ENCODE data around the gene FLT4. TPM values are rescaled to one million over a fixed set of nuclear protein-coding genes. Genes with fewer than 3 reads are reported as not detected.

The FLT4 gene
- total and polyA plus RNA-seq, 2 experiments from 2014 or later, result 3.9 to 9.0 TPM

- H3K9me3 ChIP-seq (ENCODE audit: low read depth), result no peaks in the 10 kb centered on the region
- H3K36me3 ChIP-seq, result no peaks in the 10 kb centered on the region
- no peak overlapping the region for H3K27ac ChIP-seq
- H3K4me1 ChIP-seq (ENCODE audit: low read depth), result peaks cover 7% of the 10 kb centered on the region
- no peak for DNase-seq (ENCODE audit: low read depth in 1 of 2, low spot score in 1 of 2)
- no peak for TF ChIP-seq CTCF (IDR thresholded peaks at IDR 0.05; ENCODE audit: low read depth, low read length)
- H3K27me3 ChIP-seq, result peaks cover 39% of the 10 kb centered on the region
- H3K4me3 ChIP-seq, result no peak overlapping the region
Measured at GRCh38 chr5:180595046-180595379, 54.4 kb downstream of the FLT4 start.

- Histone ChIP-seq H3K36me3 (no peaks in the 10 kb centered on the region), H3K4me1 (ENCODE audit: low read depth) (peaks cover 7% of the 10 kb centered on the region), H3K27me3 (peaks cover 45% of the 10 kb centered on the region), H3K9me3 (ENCODE audit: low read depth) (no peaks in the 10 kb centered on the region), H3K27ac (no peak overlapping the region), H3K4me3 (no peak overlapping the region)
- no peak for DNase-seq (ENCODE audit: low read depth in 1 of 2, low spot score in 1 of 2)
- TF ChIP-seq CTCF (IDR thresholded peaks at IDR 0.05; ENCODE audit: low read depth, low read length), result no peak
Measured at GRCh38 chr5:180594311-180595045, 54.9 kb downstream of the FLT4 start.

GRCh38 chr5:180593446-180594206, 55.8 kb downstream of the FLT4 start:
- no peak for TF ChIP-seq CTCF (IDR thresholded peaks at IDR 0.05; ENCODE audit: low read depth, low read length)
- no peak for DNase-seq (ENCODE audit: low read depth in 1 of 2, low spot score in 1 of 2)
- H3K4me1 ChIP-seq (ENCODE audit: low read depth), result peaks cover 7% of the 10 kb centered on the region
- H3K9me3 ChIP-seq (ENCODE audit: low read depth), result no peaks in the 10 kb centered on the region
- H3K27ac ChIP-seq, result no peak overlapping the region
- H3K27me3 ChIP-seq, result peaks cover 53% of the 10 kb centered on the region
- no peaks in the 10 kb centered on the region for H3K36me3 ChIP-seq
- H3K4me3 ChIP-seq, result no peak overlapping the region

- H3K27ac ChIP-seq, result no peak overlapping the region
- H3K4me3 ChIP-seq, result no peak overlapping the region
- no peaks in the 10 kb centered on the region for H3K9me3 ChIP-seq (ENCODE audit: low read depth)
- H3K27me3 ChIP-seq, result peaks cover 67% of the 10 kb centered on the region
- no peak for TF ChIP-seq CTCF (IDR thresholded peaks at IDR 0.05; ENCODE audit: low read depth, low read length)
- H3K36me3 ChIP-seq, result no peaks in the 10 kb centered on the region
- DNase-seq (ENCODE audit: low read depth in 1 of 2, low spot score in 1 of 2), result no peak
- H3K4me1 ChIP-seq (ENCODE audit: low read depth), result peaks cover 7% of the 10 kb centered on the region
Measured at GRCh38 chr5:180592176-180592575, 57.2 kb downstream of the FLT4 start.

- no peaks in the 10 kb centered on the region for H3K9me3 ChIP-seq (ENCODE audit: low read depth)
- H3K36me3 ChIP-seq, result no peaks in the 10 kb centered on the region
- H3K27ac ChIP-seq, result no peak within 1 kb of the TSS
- peaks cover 73% of the 10 kb centered on the region for H3K27me3 ChIP-seq
- no peak for TF ChIP-seq CTCF (IDR thresholded peaks at IDR 0.05; ENCODE audit: low read depth, low read length)
- peak within 1 kb of the TSS; percentile 27 for H3K4me3 ChIP-seq
- DNase-seq (ENCODE audit: low read depth in 1 of 2, low spot score in 1 of 2), result peak in 1 of 2 donors; percentile 22
- peaks cover 7% of the 10 kb centered on the region for H3K4me1 ChIP-seq (ENCODE audit: low read depth)
Measured at GRCh38 chr5:180591311-180591887, 58.0 kb downstream of the FLT4 start, which contains the start of gene SCGB3A1. SCGB3A1 (minus strand) TSS chr5:180591499; CDS start chr5:180591462, 37 bp downstream.
